Mammary epithelial cell (primary cell): ENCODE results near the gene SYTL1.

Experiments used
- CTCF ChIP-seq, 2 donors: IDR thresholded peaks in 1 of 2; conservative IDR thresholded peaks in 1 of 2; 2 replicates each; pipeline ENCODE4 v1.5.1; 2011 to 2012; ENCODE audit warnings: inconsistent platforms in 2 of 2, low read length in 2 of 2, mild to moderate bottlenecking in 2 of 2, control low read depth in 1 of 2, low read depth in 1 of 2; ENCODE audit not compliant: insufficient read depth in 1 of 2; ENCODE audit errors: extremely low read depth in 1 of 2
- EZH2 ChIP-seq: IDR thresholded peaks from 2 replicates; pipeline ENCODE4 v1.6.1; 2012; ENCODE audit warnings: low read length, inconsistent platforms, borderline replicate concordance

- no peak for TF ChIP-seq CTCF (conservative IDR thresholded peaks at IDR 0.05 in 1 of 2, IDR thresholded peaks at IDR 0.05 in 1 of 2; ENCODE audit: extremely low read depth in 1 of 2, insufficient read depth in 1 of 2, low read depth in 1 of 2, low read length in 2 of 2)
- TF ChIP-seq EZH2: no peak
These were observed 43.9 kb upstream of the SYTL1 start for GRCh38 chr1:27297903-27298302.
